K562 (cell line): ENCODE data around the gene ITGA3. TPM values are rescaled to one million over a fixed set of nuclear protein-coding genes. Genes with fewer than 3 reads are reported as not detected.

Source experiments
- ATAC-seq: fragments of 200-7000 bp; cut with Tn5 transposase; 3 replicates; pipeline ENCODE4 v1.9.1; 2020; ENCODE audit warnings: moderate library complexity
- BruUV-seq: library from RNA; stranded (reverse); fragments of 400-500 nt; replicated peaks from 2 replicates; lab custom pipeline; 2021; lab: Mats Ljungman, UMichigan
- CTCF ChIA-PET: fragments of 300-600 bp; formaldehyde crosslinking; extraction: SDS; loops from one replicate; lab custom pipeline; 2021; ENCODE audit warnings: low intra/inter-chr PET ratio; lab: Yijun Ruan, JAX
- POLR2A ChIA-PET: fragments of 300-600, 350-650 bp; sonication (Branson Sonifier 250); formaldehyde crosslinking; extraction: SDS; loops from one replicate; lab custom pipeline; 2021; ENCODE audit warnings: antibody characterized with exemption, inconsistent platforms; lab: Yijun Ruan, JAX
- DNase-seq, 4 experiments: peaks; one replicate each; pipeline versions ENCODE4 v3.0.0 to v3.0.0-alpha.2; 2011 to 2018; ENCODE audit warnings: low spot score in 3 of 4, mixed read lengths in 3 of 4; ENCODE audit errors: extremely low read depth in 1 of 4
- FAIRE-seq: peaks from 2 replicates; lab custom pipeline; 2011; peaks lifted over from hg19 to GRCh38; lab: Jason Lieb, UNC
- H2AFZ ChIP-seq: 2 replicates; pipeline ENCODE4 v1.6.0; 2011; ENCODE audit warnings: low read depth, low read length, control low read depth, inconsistent platforms
- H3K27ac ChIP-seq: fragments of 200-600 bp; 3 replicates; pipeline ENCODE4 v1.8.0; 2011; ENCODE audit warnings: low read depth, mild to moderate bottlenecking, control low read depth, inconsistent platforms, low read length, moderate library complexity, mixed read lengths; ENCODE audit errors: extremely low read depth
- H3K27me3 ChIP-seq, 2 experiments: fragments of 300-600 bp in 1 of 2; 2 replicates in 1 of 2; 3 replicates in 1 of 2; pipeline versions ENCODE4 v1.6.0 to v1.8.0; 2011; ENCODE audit warnings: inconsistent platforms in 2 of 2, low read length in 2 of 2, mild to moderate bottlenecking in 1 of 2, mixed read lengths in 1 of 2, moderate library complexity in 1 of 2; ENCODE audit not compliant: control insufficient read depth in 2 of 2, insufficient read depth in 2 of 2
- H3K36me3 ChIP-seq: fragments of 300-600 bp; 3 replicates; pipeline ENCODE4 v1.8.0; 2011; ENCODE audit warnings: mild to moderate bottlenecking, low read length, inconsistent platforms; ENCODE audit not compliant: control insufficient read depth, insufficient read depth
- H3K4me1 ChIP-seq, 2 experiments: fragments of 200-600 bp in 1 of 2; replicated peaks in 1 of 2; 2 replicates in 1 of 2; 3 replicates in 1 of 2; pipeline versions ENCODE4 v1.5.1 to v1.8.0; 2011; ENCODE audit warnings: inconsistent platforms in 2 of 2, low read length in 2 of 2, mild to moderate bottlenecking in 1 of 2, mixed read lengths in 1 of 2, moderate library complexity in 1 of 2; ENCODE audit not compliant: control insufficient read depth in 2 of 2, insufficient read depth in 2 of 2
- H3K4me2 ChIP-seq: 2 replicates; pipeline ENCODE4 v1.6.1; 2011; ENCODE audit warnings: low read length, control low read depth, inconsistent platforms, mixed read lengths; ENCODE audit not compliant: insufficient read depth
- H3K4me3 ChIP-seq: fragments of 200-600 bp; sonication (generic), shearing (Covaris generic); 2 replicates; pipeline ENCODE4 v1.5.1; 2016; ENCODE audit warnings: control low read depth, inconsistent platforms
- H3K79me2 ChIP-seq: fragments of 200-600 bp; 3 replicates; pipeline ENCODE4 v1.8.0; 2011; ENCODE audit warnings: low read length, inconsistent platforms; ENCODE audit not compliant: control insufficient read depth, insufficient read depth
- H3K9ac ChIP-seq, 2 experiments: 2 replicates each; pipeline versions ENCODE4 v1.6.0 to v1.6.1; 2011; ENCODE audit warnings: low read depth in 2 of 2, low read length in 2 of 2, control low read depth in 1 of 2, inconsistent platforms in 1 of 2, mild to moderate bottlenecking in 1 of 2, mixed read lengths in 1 of 2; ENCODE audit not compliant: insufficient read depth in 1 of 2
- H3K9me1 ChIP-seq: one replicate; pipeline ENCODE4 v1.6.0; 2011; ENCODE audit warnings: inconsistent platforms, mild to moderate bottlenecking, low read length, moderate library complexity; ENCODE audit not compliant: control insufficient read depth, insufficient read depth
- H3K9me3 ChIP-seq: replicated peaks from 2 replicates; pipeline ENCODE4 v1.5.1; 2011; ENCODE audit warnings: low read depth, low read length, inconsistent platforms; ENCODE audit not compliant: control insufficient read depth, insufficient read depth
- H4K20me1 ChIP-seq: replicated peaks from 2 replicates; pipeline ENCODE4 v1.6.1; 2011; ENCODE audit warnings: low read length, inconsistent platforms, mixed read lengths; ENCODE audit not compliant: control insufficient read depth, insufficient read depth
- CC2D1A ChIP-seq: fragments of 450-650 bp; IDR thresholded peaks from 2 replicates; pipeline ENCODE4 v1.6.1; 2017; ENCODE audit warnings: mild to moderate bottlenecking
- EP400 ChIP-seq: fragments of 450-650 bp; IDR thresholded peaks from 2 replicates; pipeline ENCODE4 v1.6.1; 2017; ENCODE audit warnings: antibody characterized with exemption, mild to moderate bottlenecking, moderate library complexity
- ETS2 ChIP-seq: IDR thresholded peaks from 2 replicates; pipeline ENCODE4 v1.6.1; 2016; ENCODE audit warnings: borderline replicate concordance, missing genetic modification characterization, mild to moderate bottlenecking, moderate library complexity, missing compliant biosample characterization; ENCODE audit not compliant: poor library complexity, severe bottlenecking
- EWSR1 ChIP-seq: fragments of 450-650 bp; IDR thresholded peaks from 2 replicates; pipeline ENCODE4 v1.6.1; 2018; ENCODE audit warnings: borderline replicate concordance, mild to moderate bottlenecking, low read depth, moderate library complexity; ENCODE audit not compliant: partially characterized antibody
- FOXP1 ChIP-seq: sonication (generic); formaldehyde crosslinking; IDR thresholded peaks from 2 replicates; pipeline ENCODE4 v1.8.0; 2022; ENCODE audit warnings: mild to moderate bottlenecking, missing genetic modification reagents
- MEIS2 ChIP-seq: fragments of 450-650 bp; IDR thresholded peaks from 2 replicates; pipeline ENCODE4 v1.6.1; 2014; ENCODE audit warnings: mild to moderate bottlenecking; ENCODE audit not compliant: partially characterized antibody
- NFXL1 ChIP-seq: fragments of 450-650 bp; formaldehyde crosslinking; IDR thresholded peaks from 2 replicates; pipeline ENCODE4 v1.4.0; 2021; ENCODE audit warnings: mild to moderate bottlenecking
- POLR2AphosphoS2 ChIP-seq: IDR thresholded peaks from 2 replicates; pipeline ENCODE4 v1.6.1; 2012; ENCODE audit warnings: low read length, improper control_type of control experiment
- POU5F1 ChIP-seq: fragments of 150-350 bp; IDR thresholded peaks from 2 replicates; pipeline ENCODE4 v1.6.1; 2014; ENCODE audit warnings: borderline replicate concordance, low read length, low read depth, mild to moderate bottlenecking; ENCODE audit not compliant: partially characterized antibody
- RBM34 ChIP-seq: fragments of 200-400 bp; formaldehyde crosslinking; IDR thresholded peaks from 2 replicates; pipeline ENCODE4 v1.6.1; 2018; ENCODE audit warnings: low read length, borderline replicate concordance; ENCODE audit not compliant: insufficient read depth
- SP1 ChIP-seq: sonication (generic); formaldehyde crosslinking; IDR thresholded peaks from 2 replicates; pipeline ENCODE4 v1.8.1; 2022; ENCODE audit warnings: mild to moderate bottlenecking, missing genetic modification reagents
- SRF ChIP-seq, 2 experiments: fragments of 250-450, 450-650 bp in 1 of 2; sonication (Bioruptor Pico) in 1 of 2; sonication (generic) in 1 of 2; formaldehyde crosslinking; IDR thresholded peaks; 2 replicates each; pipeline versions ENCODE4 v1.5.0 to v1.5.1; 2020 to 2022; ENCODE audit warnings: mild to moderate bottlenecking in 1 of 2, missing genetic modification reagents in 1 of 2
- TAF15 ChIP-seq: fragments of 200-400 bp; formaldehyde crosslinking; IDR thresholded peaks from 2 replicates; pipeline ENCODE4 v1.6.1; 2017; ENCODE audit warnings: mild to moderate bottlenecking, low read depth, low read length, moderate library complexity
- TAF9B ChIP-seq: fragments of 450-650 bp; IDR thresholded peaks from 2 replicates; pipeline ENCODE4 v1.6.1; 2018; ENCODE audit warnings: mild to moderate bottlenecking; ENCODE audit not compliant: partially characterized antibody
- ZNF12 ChIP-seq: sonication (generic); formaldehyde crosslinking; IDR thresholded peaks from 2 replicates; pipeline ENCODE4 v1.4.0; 2020; ENCODE audit warnings: mild to moderate bottlenecking, missing genetic modification reagents
- ZNF79 ChIP-seq: fragments of 250-450 bp; sonication (Bioruptor Pico); IDR thresholded peaks from 2 replicates; pipeline ENCODE4 v1.4.0; 2020; ENCODE audit warnings: low read depth, mild to moderate bottlenecking, moderate library complexity
- WGBS: fragments of 100-300 bp; shearing (Covaris generic); methylation state at CpG from one replicate; pipeline ENCODE4 v1.1.6; 2016; ENCODE audit warnings: low coverage, mixed read lengths; ENCODE audit not compliant: insufficient coverage; ENCODE audit errors: missing lambda C conversion rate; 5-methylcytosine and 5-hydroxymethylcytosine counted together
- in situ Hi-C: fragments of 300-500 bp; cut with MboI; formaldehyde crosslinking; loops from 4 replicates; pipeline ENCODE4 v1.15.0; 2018; ENCODE audit warnings: inconsistent platforms, mixed read lengths
- intact Hi-C: fragments of 100-400 bp; cut with micrococcal nuclease; formaldehyde crosslinking; loops from 2 replicates; pipeline ENCODE4 v1.14.2; 2022
- polyA plus RNA-seq, 8 experiments: library from polyadenylated mRNA; depleted of rRNA in 4 of 8; stranded (reverse) in 5 of 8; unstranded in 3 of 8; fragments of >200 nt; fragmentation: Nextera tagmentation in 2 of 8; fragmentation: Illumina TruSeq in 1 of 8; extraction: Ambion mirVana in 2 of 8; extraction: Trizol in 1 of 8; gene quantifications; 2 replicates each; pipeline versions ENCODE4 v1.2.1 to v1.2.3, GENCODE V29; 2011 to 2014; ENCODE audit warnings: inconsistent platforms in 1 of 8, missing spikeins in 1 of 8
- total RNA-seq, 7 experiments: library from RNA; depleted of rRNA in 6 of 7; stranded (reverse); fragments of >200 nt in 6 of 7; fragmentation: Illumina TruSeq in 2 of 7; extraction: Trizol in 2 of 7; gene quantifications; 2 replicates each; pipeline versions ENCODE4 v1.2.1 to v1.2.3, GENCODE V29; 2011 to 2021; ENCODE audit warnings: low replicate concordance in 1 of 7
- TF ChIP-seq, protein P1 (sequence below): IDR thresholded peaks from 3 replicates; pipeline ENCODE4 v1.6.1; 2011; ENCODE audit warnings: borderline replicate concordance, mild to moderate bottlenecking; ENCODE audit not compliant: insufficient read length, insufficient read depth
- TF ChIP-seq, protein P2 (sequence below): fragments of 250-450 bp; sonication (Bioruptor Pico); IDR thresholded peaks from 2 replicates; pipeline ENCODE4 v1.4.0; 2020; ENCODE audit warnings: mild to moderate bottlenecking, moderate library complexity

Gene ITGA3
- total and polyA plus RNA-seq, 9 of the 15 experiments (the other 6 are each of a cell fraction or from before 2014, with no cell fraction given) = 0.03 to 0.75 (median 0.14) TPM; not detected in 2

DNA sequence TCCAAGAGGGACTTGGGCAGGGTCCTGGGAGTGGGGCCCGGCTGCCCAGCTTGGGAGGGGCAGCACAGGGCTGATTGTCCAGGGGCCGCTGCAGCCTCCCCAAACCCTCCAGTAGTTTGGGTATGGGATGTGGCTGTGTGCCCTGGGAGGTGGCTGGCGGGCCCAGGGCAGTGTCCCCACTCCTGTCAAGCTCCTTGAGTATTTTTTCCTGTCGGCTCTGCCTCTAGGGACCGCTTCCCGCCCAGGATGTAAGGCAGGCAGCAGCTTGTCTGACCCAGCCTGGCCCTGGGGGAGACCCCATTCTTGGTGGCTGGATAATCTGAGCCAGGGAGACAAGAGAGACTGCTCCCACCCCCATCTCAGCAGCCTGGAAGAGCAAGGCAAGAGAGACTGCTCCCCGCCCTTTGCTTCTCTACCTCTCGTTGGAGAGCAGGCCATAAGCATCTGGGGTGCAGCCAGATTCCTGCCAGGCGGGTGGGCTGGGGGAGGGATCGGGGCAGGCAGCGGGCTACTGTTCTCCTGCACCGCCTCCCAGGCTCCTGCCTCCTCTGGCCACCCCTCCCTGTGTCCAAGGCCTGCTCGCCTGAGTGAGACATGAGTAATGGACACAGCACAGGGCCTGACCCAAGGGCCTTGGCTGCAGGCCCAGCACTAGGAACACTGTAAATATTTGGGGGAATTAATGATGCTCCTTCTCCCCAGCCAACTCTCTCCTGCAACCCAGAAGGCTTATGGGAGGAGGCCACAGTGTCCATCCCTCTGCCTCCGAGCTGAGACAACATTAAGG, 18.4 kb upstream of the ITGA3 start:
- no peak overlapping the region for H3K27ac ChIP-seq
- no peaks in the 10 kb centered on the region for H3K9me3 ChIP-seq
- no peak overlapping the region for H3K4me3 ChIP-seq
- no peaks in the 10 kb centered on the region for H3K36me3 ChIP-seq
- H4K20me1 ChIP-seq = no peaks in the 10 kb centered on the region; the same call in 1 of the 2 replicates
- intact Hi-C loops = no loop called here
- no peak overlapping the region for H2AFZ ChIP-seq
- 0 out of 4 replicates have a peak overlapping the region, but pooled peaks of 1 of the 2 experiments have one; percentile 26 for H3K9ac ChIP-seq
- CTCF ChIA-PET = no interaction called here
- WGBS = 4% methylated on average over 14 of the region's 14 CpGs
- TF ChIP-seq CC2D1A (no peak), MEIS2 (no peak), RBM34 (no peak), TAF9B (no peak), EWSR1 (no peak), TAF15 (no peak), SP1 (CRISPR knock-in tag) (no peak), ZNF79 (no peak), SRF (CRISPR knock-in tag; IDR thresholded peaks at IDR 0.05) (no peak), FOXP1 (no peak), EP400 (no peak), POU5F1 (no peak), ETS2 (tag) (no peak), POLR2AphosphoS2 (no peak), ZNF12 (CRISPR knock-in tag) (no peak), NFXL1 (no peak)
- TF ChIP-seq, protein P1, sequence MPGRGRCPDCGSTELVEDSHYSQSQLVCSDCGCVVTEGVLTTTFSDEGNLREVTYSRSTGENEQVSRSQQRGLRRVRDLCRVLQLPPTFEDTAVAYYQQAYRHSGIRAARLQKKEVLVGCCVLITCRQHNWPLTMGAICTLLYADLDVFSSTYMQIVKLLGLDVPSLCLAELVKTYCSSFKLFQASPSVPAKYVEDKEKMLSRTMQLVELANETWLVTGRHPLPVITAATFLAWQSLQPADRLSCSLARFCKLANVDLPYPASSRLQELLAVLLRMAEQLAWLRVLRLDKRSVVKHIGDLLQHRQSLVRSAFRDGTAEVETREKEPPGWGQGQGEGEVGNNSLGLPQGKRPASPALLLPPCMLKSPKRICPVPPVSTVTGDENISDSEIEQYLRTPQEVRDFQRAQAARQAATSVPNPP = no peak
- TF ChIP-seq, protein P2, sequence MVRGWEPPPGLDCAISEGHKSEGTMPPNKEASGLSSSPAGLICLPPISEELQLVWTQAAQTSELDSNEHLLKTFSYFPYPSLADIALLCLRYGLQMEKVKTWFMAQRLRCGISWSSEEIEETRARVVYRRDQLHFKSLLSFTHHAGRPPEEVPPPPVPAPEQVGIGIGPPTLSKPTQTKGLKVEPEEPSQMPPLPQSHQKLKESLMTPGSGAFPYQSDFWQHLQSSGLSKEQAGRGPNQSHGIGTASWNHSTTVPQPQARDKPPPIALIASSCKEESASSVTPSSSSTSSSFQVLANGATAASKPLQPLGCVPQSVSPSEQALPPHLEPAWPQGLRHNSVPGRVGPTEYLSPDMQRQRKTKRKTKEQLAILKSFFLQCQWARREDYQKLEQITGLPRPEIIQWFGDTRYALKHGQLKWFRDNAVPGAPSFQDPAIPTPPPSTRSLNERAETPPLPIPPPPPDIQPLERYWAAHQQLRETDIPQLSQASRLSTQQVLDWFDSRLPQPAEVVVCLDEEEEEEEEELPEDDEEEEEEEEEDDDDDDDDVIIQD (CRISPR knock-in tag) = no peak
- in situ Hi-C loops = no loop called here
- no peaks in the 10 kb centered on the region for H3K9me1 ChIP-seq
- H3K4me1 ChIP-seq = no peaks in the 10 kb centered on the region
- H3K4me2 ChIP-seq = no peak overlapping the region
- H3K79me2 ChIP-seq = no peaks in the 10 kb centered on the region
- FAIRE-seq (no peak), DNase-seq (no peak), ATAC-seq (no peak)
- no TSS peak for BruUV-seq
- POLR2A ChIA-PET = interaction anchor here (0.6 to 1.1 kb wide), 2 partner anchors 15 to 127 kb away, joined by 3 read pairs; no protein-coding TSS in a partner anchor
- peaks cover 4 to 46% of the 10 kb centered on the region in 2 experiments; a peak in 3 of 5 replicates for H3K27me3 ChIP-seq
